NAMALWA (cell line): ENCODE results near the gene CHSY3.
A peak's percentile ranks its signal among the peaks of the same experiment; 100 is the strongest.

Experiments
- DNase-seq: peaks from one replicate; pipeline ENCODE4 v3.0.0-alpha.2; 2015; ENCODE audit warnings: low spot score

The CHSY3 gene

GRCh38 chr5:130024006-130024405 is 119.7 kb downstream of the CHSY3 start:
- DNase-seq: no peak

GRCh38 chr5:130025511-130025910 is 121.2 kb downstream of the CHSY3 start:
- DNase-seq: no peak

GRCh38 chr5:130032807-130033206 is 128.5 kb downstream of the CHSY3 start:
- DNase-seq: no peak

- DNase-seq: no peak
These were observed 130.4 kb downstream of the CHSY3 start for GRCh38 chr5:130034566-130035210.

- DNase-seq: no peak
These were observed 131.1 kb downstream of the CHSY3 start for GRCh38 chr5:130035388-130035787.

- DNase-seq: no peak
These were observed 133.6 kb downstream of the CHSY3 start for GRCh38 chr5:130037905-130038304.

GRCh38 chr5:130043834-130044233 is 139.6 kb downstream of the CHSY3 start:
- DNase-seq: no peak

- no peak for DNase-seq
These were observed 141.1 kb downstream of the CHSY3 start for GRCh38 chr5:130045334-130045733.

- DNase-seq: no peak
These were observed 146.3 kb downstream of the CHSY3 start for GRCh38 chr5:130050585-130050984.

- no peak for DNase-seq
These were observed 148.5 kb downstream of the CHSY3 start for GRCh38 chr5:130052752-130053151.

GRCh38 chr5:130055572-130055971 is 151.3 kb downstream of the CHSY3 start:
- DNase-seq: no peak

- DNase-seq: no peak
These were observed 157.5 kb downstream of the CHSY3 start for GRCh38 chr5:130061746-130062145.

GRCh38 chr5:130063603-130064002 is 159.3 kb downstream of the CHSY3 start:
- no peak for DNase-seq

- DNase-seq: no peak
These were observed 160.2 kb downstream of the CHSY3 start for GRCh38 chr5:130064484-130064883.

- no peak for DNase-seq
These were observed 161.4 kb downstream of the CHSY3 start for GRCh38 chr5:130065617-130066016.

- DNase-seq: no peak
These were observed 162.4 kb downstream of the CHSY3 start for GRCh38 chr5:130066644-130067043.

GRCh38 chr5:130067364-130067763 is 163.1 kb downstream of the CHSY3 start:
- DNase-seq: no peak

- DNase-seq: no peak
These were observed 163.8 kb downstream of the CHSY3 start for GRCh38 chr5:130068101-130068500.

- DNase-seq: no peak
These were observed 164.7 kb downstream of the CHSY3 start for GRCh38 chr5:130068988-130069387.

- no peak for DNase-seq
These were observed 170.6 kb downstream of the CHSY3 start for GRCh38 chr5:130074820-130075219.

- DNase-seq: peak; percentile 4
These were observed 172.7 kb downstream of the CHSY3 start for GRCh38 chr5:130077007-130077406.

- DNase-seq: no peak
These were observed 174.4 kb downstream of the CHSY3 start for GRCh38 chr5:130078661-130079060.

- DNase-seq: no peak
These were observed 186.5 kb downstream of the CHSY3 start for GRCh38 chr5:130090569-130091270.

GRCh38 chr5:130092991-130093390 is 188.7 kb downstream of the CHSY3 start:
- no peak for DNase-seq
